CD4-positive, alpha-beta T cell treated with Interleukin-10 for 1 hour (primary cell): ENCODE data around the gene CDK6.
"Not testable (repeated sequence)": the region's sequence is repeated elsewhere in the genome, so short reads cannot be mapped to it uniquely, and the experiment has no call there.

Experiments used
- DNase-seq: peaks from one replicate; pipeline ENCODE4 v3.0.0-alpha.2; 2020

CDK6 gene

GRCh38 chr7:92757311-92757910 lies 79.0 kb downstream of the CDK6 start:
- DNase-seq, result not testable (repeated sequence)

GRCh38 chr7:92755680-92756079 lies 80.7 kb downstream of the CDK6 start:
- no peak for DNase-seq

- DNase-seq, result no peak
These were observed 81.3 kb downstream of the CDK6 start for GRCh38 chr7:92754919-92755581.

GRCh38 chr7:92753614-92754013 lies 82.8 kb downstream of the CDK6 start:
- no peak for DNase-seq

GRCh38 chr7:92751902-92752901 lies 84.2 kb downstream of the CDK6 start:
- DNase-seq, result no peak

- no peak for DNase-seq
These were observed 85.4 kb downstream of the CDK6 start for GRCh38 chr7:92750946-92751345.

GRCh38 chr7:92750447-92750839 lies 85.9 kb downstream of the CDK6 start:
- no peak for DNase-seq

- no peak for DNase-seq
These were observed 86.4 kb downstream of the CDK6 start for GRCh38 chr7:92749832-92750446.

- no peak for DNase-seq
These were observed 87.0 kb downstream of the CDK6 start for GRCh38 chr7:92749327-92749755.

GRCh38 chr7:92748495-92748894 lies 87.9 kb downstream of the CDK6 start:
- no peak for DNase-seq

- DNase-seq, result no peak
These were observed 89.1 kb downstream of the CDK6 start for GRCh38 chr7:92747041-92747835.

GRCh38 chr7:92745241-92745640 lies 91.1 kb downstream of the CDK6 start:
- no peak for DNase-seq

GRCh38 chr7:92744180-92744579 lies 92.2 kb downstream of the CDK6 start:
- DNase-seq, result not testable (repeated sequence)

GRCh38 chr7:92742186-92742585 lies 94.2 kb downstream of the CDK6 start:
- no peak for DNase-seq

- DNase-seq, result no peak
These were observed 95.7 kb downstream of the CDK6 start for GRCh38 chr7:92740700-92741126.

GRCh38 chr7:92740134-92740533 lies 96.2 kb downstream of the CDK6 start:
- DNase-seq, result no peak

- no peak for DNase-seq
These were observed 97.3 kb downstream of the CDK6 start for GRCh38 chr7:92739091-92739490.

- DNase-seq, result no peak
These were observed 98.7 kb downstream of the CDK6 start for GRCh38 chr7:92737706-92738105.

GRCh38 chr7:92736870-92737269 lies 99.5 kb downstream of the CDK6 start:
- no peak for DNase-seq

- no peak for DNase-seq
These were observed 100.7 kb downstream of the CDK6 start for GRCh38 chr7:92735707-92736106.

GRCh38 chr7:92732316-92733036 lies 103.9 kb downstream of the CDK6 start:
- no peak for DNase-seq
